Raji (cell line): Measurements from ENCODE around the gene PI3.

Source experiments
- POLR2A ChIP-seq: IDR thresholded peaks from 2 replicates; pipeline ENCODE4 v1.6.1; 2011; ENCODE audit warnings: low read depth, low read length, control low read depth; ENCODE audit not compliant: insufficient read depth

Gene PI3, protein sequence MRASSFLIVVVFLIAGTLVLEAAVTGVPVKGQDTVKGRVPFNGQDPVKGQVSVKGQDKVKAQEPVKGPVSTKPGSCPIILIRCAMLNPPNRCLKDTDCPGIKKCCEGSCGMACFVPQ

DNA sequence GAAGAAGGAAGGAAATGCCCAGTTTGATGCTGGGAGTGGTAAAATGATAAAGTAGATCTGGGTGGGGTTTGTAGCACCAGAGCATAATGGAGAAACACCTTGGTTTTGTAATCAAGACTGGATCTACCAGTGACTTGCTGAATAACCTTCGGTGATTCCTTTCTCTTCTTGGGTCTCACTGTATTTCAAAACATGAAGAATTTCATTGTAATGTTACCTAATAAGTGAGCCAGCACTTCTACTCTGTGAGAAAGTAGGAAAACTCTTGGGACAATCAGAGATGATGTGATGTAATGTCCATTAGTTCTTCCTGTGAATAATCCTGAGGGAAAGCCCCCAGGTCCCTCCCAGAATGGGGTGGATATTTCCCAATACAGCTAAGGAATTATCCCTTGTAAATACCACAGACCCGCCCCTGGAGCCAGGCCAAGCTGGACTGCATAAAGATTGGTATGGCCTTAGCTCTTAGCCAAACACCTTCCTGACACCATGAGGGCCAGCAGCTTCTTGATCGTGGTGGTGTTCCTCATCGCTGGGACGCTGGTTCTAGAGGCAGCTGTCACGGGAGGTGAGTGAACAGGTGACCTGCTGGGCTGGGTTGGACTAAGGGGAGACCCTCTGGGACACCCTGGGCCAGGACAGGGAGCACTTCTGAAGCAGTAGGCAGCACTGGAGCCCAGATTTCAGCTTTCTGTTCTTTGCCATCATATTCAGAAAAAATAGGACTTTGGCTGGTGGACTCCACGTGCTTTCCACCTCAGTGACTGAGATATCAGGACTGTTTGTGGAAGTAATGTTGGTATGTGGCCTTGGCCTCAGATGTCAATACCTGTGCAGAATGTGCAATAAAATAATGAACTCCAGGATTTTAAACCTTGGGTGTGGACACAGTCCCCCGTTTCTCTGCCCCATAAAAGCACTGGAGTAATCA lies at the start of gene PI3:
Gene PI3, plus strand, starts transcription at position 469 of the 931 bp plus-strand sequence. Its CDS starts 21 bp downstream, at position 490.
- TF ChIP-seq POLR2A, result no peak

- no peak for TF ChIP-seq POLR2A
Observed at GRCh38 chr20:45128099-45128498, 46.6 kb upstream of the PI3 start.

- no peak for TF ChIP-seq POLR2A
Observed at GRCh38 chr20:45136911-45137310, 37.8 kb upstream of the PI3 start.

DNA sequence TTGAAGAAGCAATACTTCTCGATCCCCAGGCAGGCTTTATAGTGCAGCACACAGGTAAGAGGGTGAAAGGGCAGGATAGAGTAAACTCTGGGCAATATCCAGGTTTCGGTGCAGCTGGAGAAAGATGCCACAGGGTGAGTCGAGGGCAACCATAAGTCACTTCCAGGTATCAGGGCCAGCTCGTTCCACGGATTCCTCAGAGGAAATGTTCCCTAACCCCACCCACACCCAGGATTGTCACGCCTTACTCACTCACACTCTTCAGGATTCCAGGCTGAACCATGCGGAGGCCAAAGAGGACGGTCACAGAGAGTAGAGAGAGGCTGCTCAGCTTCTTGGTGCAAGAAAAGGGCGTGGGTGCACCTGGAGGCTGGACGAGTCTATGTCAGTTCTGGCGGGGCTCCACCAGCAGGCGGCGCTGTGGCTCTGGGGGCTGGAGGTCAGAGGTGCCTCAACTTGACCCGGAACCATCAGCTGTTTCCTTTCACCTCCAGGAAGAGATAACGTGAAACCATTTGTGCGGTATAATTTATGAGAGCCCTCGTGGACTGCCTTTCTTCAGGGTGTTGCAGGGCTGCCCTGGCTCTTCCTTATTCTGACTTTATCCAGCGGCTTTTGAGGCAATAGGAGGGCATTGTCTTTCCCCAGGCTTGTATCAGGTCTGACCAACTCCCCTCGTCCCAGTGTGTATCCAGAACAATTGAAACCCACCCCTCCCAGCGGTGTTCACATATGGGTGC lies 36.0 kb upstream of the PI3 start:
- TF ChIP-seq POLR2A, result no peak

DNA sequence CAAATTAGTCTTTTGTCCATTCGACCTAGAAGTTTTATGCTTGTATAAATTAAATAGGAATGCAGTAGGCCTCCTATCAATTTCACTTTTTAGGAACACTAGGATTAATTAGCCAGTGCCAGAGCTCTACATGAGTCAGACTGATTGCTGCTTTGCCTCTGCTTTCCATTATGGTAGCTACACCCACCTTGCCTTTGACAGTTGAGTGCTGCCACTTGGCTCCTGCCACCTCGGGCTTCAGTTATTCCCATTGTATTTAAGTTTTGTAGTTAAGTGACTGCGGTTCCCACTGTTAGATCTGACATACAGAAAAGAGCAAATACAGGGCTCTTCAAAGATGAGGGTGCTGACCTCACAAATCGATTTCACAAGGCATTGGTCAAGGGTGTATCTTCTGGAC lies 33.9 kb upstream of the PI3 start:
- TF ChIP-seq POLR2A, result no peak

GRCh38 chr20:45149062-45149461 lies 25.6 kb upstream of the PI3 start:
- no peak for TF ChIP-seq POLR2A

- no peak for TF ChIP-seq POLR2A
Observed at GRCh38 chr20:45152405-45152804, 22.3 kb upstream of the PI3 start.

- no peak for TF ChIP-seq POLR2A
Observed at GRCh38 chr20:45153147-45153546, 21.6 kb upstream of the PI3 start.

GRCh38 chr20:45153752-45154151 lies 20.9 kb upstream of the PI3 start:
- no peak for TF ChIP-seq POLR2A

- no peak for TF ChIP-seq POLR2A
Observed at GRCh38 chr20:45154183-45154582, 20.5 kb upstream of the PI3 start.

- no peak for TF ChIP-seq POLR2A
Observed at GRCh38 chr20:45156713-45157112, 18.0 kb upstream of the PI3 start.

DNA sequence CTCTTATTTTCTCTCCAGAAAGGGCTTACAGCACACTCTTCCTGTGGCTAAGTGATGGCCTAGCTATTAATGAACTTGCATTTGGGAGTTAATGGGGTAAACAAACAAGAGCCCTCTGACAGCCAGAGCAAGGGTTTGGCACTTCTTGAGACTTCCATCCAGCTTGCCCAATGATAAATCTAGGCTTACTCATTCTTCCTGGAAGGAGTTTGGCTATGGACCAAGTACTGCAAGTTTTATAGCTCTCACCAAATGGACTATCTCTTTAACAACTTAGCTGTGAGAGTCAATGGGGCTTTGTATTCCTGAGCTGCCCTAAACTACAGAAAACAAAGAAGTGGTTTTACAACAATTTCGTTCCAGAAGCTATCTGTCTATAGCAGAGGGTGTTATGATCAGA lies 16.7 kb upstream of the PI3 start:
- no peak for TF ChIP-seq POLR2A

- no peak for TF ChIP-seq POLR2A
Observed at GRCh38 chr20:45163083-45163803, 11.5 kb upstream of the PI3 start.

DNA sequence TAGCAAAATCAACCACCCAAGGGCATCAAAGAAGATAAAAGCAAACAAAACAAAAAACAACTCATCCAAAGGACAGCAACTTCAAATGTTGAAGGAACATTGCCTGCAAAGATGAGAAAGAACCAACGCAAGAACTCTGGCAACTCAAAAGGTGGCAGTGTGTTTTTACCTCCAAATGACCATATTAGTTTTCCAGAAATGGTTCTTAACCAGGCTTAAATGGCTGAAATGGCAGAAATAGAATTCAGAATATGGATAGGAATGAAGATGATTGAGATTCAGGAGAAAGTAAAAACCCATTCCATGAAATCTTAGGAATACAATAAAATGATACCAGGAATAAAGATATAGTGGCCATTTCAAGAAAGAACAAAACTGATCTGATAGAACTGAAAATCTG lies 9.8 kb upstream of the PI3 start:
- TF ChIP-seq POLR2A, result no peak

GRCh38 chr20:45173522-45173921 lies 1.2 kb upstream of the PI3 start:
- no peak for TF ChIP-seq POLR2A
